HCT116 (cell line): ENCODE results near the gene LRRN4CL. TPM values are rescaled to one million over a fixed set of nuclear protein-coding genes. Genes with fewer than 3 reads are reported as not detected.

Experiments
- ATAC-seq: fragments of 200-7000 bp; cut with Tn5 transposase; 2 replicates; pipeline ENCODE4 v1.9.1; 2020; ENCODE audit warnings: mild to moderate bottlenecking, moderate library complexity
- BruUV-seq: library from RNA; stranded (reverse); fragments of 400-500 nt; replicated peaks from 2 replicates; lab custom pipeline; 2021; lab: Mats Ljungman, UMichigan
- CTCF ChIA-PET: fragments of 300-600 bp; sonication (Branson Sonifier 250); formaldehyde crosslinking; loops from one replicate; lab custom pipeline; 2021; ENCODE audit warnings: antibody characterized with exemption; lab: Charles Lee
- POLR2A ChIA-PET: fragments of 300-600, 350-600 bp; sonication (Branson Sonifier 250); formaldehyde crosslinking; loops from one replicate; lab custom pipeline; 2021; ENCODE audit warnings: antibody characterized with exemption; lab: Charles Lee
- RAD21 ChIA-PET, 2 experiments: fragments of 300-600 bp; sonication (Branson Sonifier 250); formaldehyde crosslinking; loops; one replicate each; lab custom pipeline; 2023; ENCODE audit warnings: low total read pairs in 2 of 2; ENCODE audit not compliant: uncharacterized antibody in 2 of 2, unreplicated experiment in 2 of 2, low non-redundant PET in 1 of 2; lab: Charles Lee
- DNase-seq: peaks from one replicate; pipeline ENCODE4 v3.0.0-alpha.2; 2010; ENCODE audit warnings: low read depth, low spot score
- H2AFZ ChIP-seq: fragments of 200-600 bp; shearing (Covaris generic), sonication (generic); 2 replicates; pipeline ENCODE4 v1.6.1; 2017; ENCODE audit warnings: low read depth, mixed run types, mixed read lengths, antibody characterized with exemption, low read length; ENCODE audit not compliant: poor library complexity, severe bottlenecking
- H3K27ac ChIP-seq: 2 replicates; pipeline ENCODE4 v1.5.1; 2012; ENCODE audit warnings: low read depth, low read length
- H3K27me3 ChIP-seq: fragments of 200-600 bp; sonication (generic); 2 replicates; pipeline ENCODE4 v1.6.1; 2016; ENCODE audit warnings: mixed run types, low read length, mixed read lengths; ENCODE audit not compliant: insufficient read depth
- H3K36me3 ChIP-seq, 2 experiments: fragments of 200-500 bp in 1 of 2; fragments of 200-600 bp in 1 of 2; sonication (Bioruptor generic) in 1 of 2; sonication (generic) in 1 of 2; 2 replicates each; pipeline versions ENCODE4 v1.5.1 to v1.6.1; 2014 to 2016; ENCODE audit warnings: low read length in 2 of 2, inconsistent platforms in 1 of 2, mixed read lengths in 1 of 2, mixed run types in 1 of 2; ENCODE audit not compliant: insufficient read depth in 2 of 2, control insufficient read depth in 1 of 2
- H3K4me1 ChIP-seq, 2 experiments: fragments of 200-600 bp in 1 of 2; sonication (generic) in 1 of 2; 2 replicates each; pipeline versions ENCODE4 v1.5.1 to v1.6.1; 2012 to 2017; ENCODE audit warnings: low read length in 2 of 2, inconsistent platforms in 1 of 2, mild to moderate bottlenecking in 1 of 2, mixed read lengths in 1 of 2, mixed run types in 1 of 2, moderate library complexity in 1 of 2; ENCODE audit not compliant: insufficient read depth in 2 of 2, control insufficient read depth in 1 of 2
- H3K4me2 ChIP-seq: fragments of 200-600 bp; sonication (generic); 2 replicates; pipeline ENCODE4 v1.6.1; 2017; ENCODE audit warnings: mixed run types, low read length, mixed read lengths
- H3K4me3 ChIP-seq, 2 experiments: fragments of 200-600 bp in 1 of 2; sonication (generic) in 1 of 2; replicated peaks in 1 of 2; 2 replicates each; pipeline ENCODE4 v1.5.1; 2011 to 2016; ENCODE audit warnings: low read length in 2 of 2, control low read depth in 1 of 2, low read depth in 1 of 2, mild to moderate bottlenecking in 1 of 2, mixed read lengths in 1 of 2, mixed run types in 1 of 2
- H3K79me2 ChIP-seq: fragments of 200-600 bp; sonication (generic); 2 replicates; pipeline ENCODE4 v1.6.1; 2017; ENCODE audit warnings: mild to moderate bottlenecking, mixed run types, low read length, moderate library complexity, mixed read lengths; ENCODE audit not compliant: insufficient read depth
- H3K9ac ChIP-seq: fragments of 200-600 bp; sonication (generic); 2 replicates; pipeline ENCODE4 v1.6.1; 2016; ENCODE audit warnings: low read length, mixed read lengths
- H3K9me2 ChIP-seq: fragments of 200-600 bp; sonication (generic), shearing (Covaris generic); 2 replicates; pipeline ENCODE4 v1.6.1; 2017; ENCODE audit warnings: mixed run types, mild to moderate bottlenecking, moderate library complexity; ENCODE audit not compliant: insufficient read depth
- H3K9me3 ChIP-seq, 2 experiments: fragments of 200-500 bp in 1 of 2; fragments of 200-600 bp in 1 of 2; sonication (Bioruptor generic) in 1 of 2; sonication (generic) in 1 of 2; 2 replicates each; pipeline ENCODE4 v1.6.1; 2014 to 2017; ENCODE audit warnings: low read length in 2 of 2, mixed read lengths in 2 of 2, inconsistent platforms in 1 of 2, low read depth in 1 of 2, mild to moderate bottlenecking in 1 of 2, mixed run types in 1 of 2, moderate library complexity in 1 of 2; ENCODE audit not compliant: control insufficient read depth in 1 of 2, insufficient read depth in 1 of 2
- H4K20me1 ChIP-seq: fragments of 200-600 bp; sonication (generic), shearing (Covaris generic); 2 replicates; pipeline ENCODE4 v1.6.1; 2017; ENCODE audit warnings: mixed run types, mild to moderate bottlenecking, moderate library complexity; ENCODE audit not compliant: insufficient read depth
- CEBPB ChIP-seq: IDR thresholded peaks from 2 replicates; pipeline ENCODE4 v1.6.1; 2012; ENCODE audit warnings: low read depth
- EZH2 ChIP-seq: fragments of 200-600 bp; sonication (generic); IDR thresholded peaks from 2 replicates; pipeline ENCODE4 v1.6.1; 2017; ENCODE audit warnings: antibody characterized with exemption, mixed run types
- EZH2phosphoT487 ChIP-seq: fragments of 200-600 bp; IDR thresholded peaks from 2 replicates; pipeline ENCODE4 v1.6.1; 2018; ENCODE audit warnings: antibody characterized with exemption, borderline replicate concordance
- JUND ChIP-seq: IDR thresholded peaks from 2 replicates; pipeline ENCODE4 v1.6.1; 2012
- POLR2A ChIP-seq: IDR thresholded peaks from 2 replicates; pipeline ENCODE4 v1.7.0; 2011; ENCODE audit warnings: borderline replicate concordance; ENCODE audit not compliant: insufficient read depth, insufficient read length; ENCODE audit errors: extremely low read depth
- POLR2AphosphoS5 ChIP-seq: IDR thresholded peaks from 2 replicates; pipeline ENCODE4 v1.6.1; 2011; ENCODE audit warnings: mild to moderate bottlenecking, low read depth, low read length, moderate library complexity
- REST ChIP-seq: IDR thresholded peaks from 2 replicates; pipeline ENCODE4 v1.6.1; 2012; ENCODE audit warnings: low read depth
- SIN3A ChIP-seq: IDR thresholded peaks from 2 replicates; pipeline ENCODE4 v1.6.1; 2012; ENCODE audit warnings: low read depth
- SP1 ChIP-seq: IDR thresholded peaks from 2 replicates; pipeline ENCODE4 v1.6.1; 2012; ENCODE audit warnings: low read depth
- TCF7L2 ChIP-seq: IDR thresholded peaks from 2 replicates; pipeline ENCODE4 v1.7.0; 2011; ENCODE audit warnings: borderline replicate concordance, inconsistent platforms; ENCODE audit not compliant: insufficient read depth, insufficient read length; ENCODE audit errors: extremely low read depth
- YY1 ChIP-seq: IDR thresholded peaks from 2 replicates; pipeline ENCODE4 v1.6.1; 2011; ENCODE audit warnings: low read length, low read depth, moderate library complexity, mild to moderate bottlenecking; ENCODE audit not compliant: insufficient replicate concordance; ENCODE audit errors: extremely low read depth
- ZFX ChIP-seq: fragments of 450-650 bp; IDR thresholded peaks from 2 replicates; pipeline ENCODE4 v1.6.1; 2017
- intact Hi-C: fragments of 100-400 bp; cut with micrococcal nuclease; formaldehyde crosslinking; loops from 2 replicates; pipeline ENCODE4 v1.10.0; 2022
- total RNA-seq: library from RNA; stranded (reverse); gene quantifications from one replicate; pipeline ENCODE4 v1.2.1, GENCODE V29; 2021; ENCODE audit not compliant: unreplicated experiment
- TF ChIP-seq, protein P1 (sequence below), 3 experiments: fragments of 200-600 bp in 1 of 3; sonication (generic) in 1 of 3; IDR thresholded peaks in 2 of 3; conservative IDR thresholded peaks in 1 of 3; 2 replicates each; pipeline ENCODE4 v1.5.1; 2012 to 2017; ENCODE audit warnings: low read depth in 2 of 3, low read length in 2 of 3, antibody characterized with exemption in 1 of 3, borderline replicate concordance in 1 of 3, control low read depth in 1 of 3, mild to moderate bottlenecking in 1 of 3, mixed read lengths in 1 of 3, mixed run types in 1 of 3, moderate library complexity in 1 of 3; ENCODE audit not compliant: insufficient read depth in 1 of 3
- TF ChIP-seq, protein P2 (sequence below): IDR thresholded peaks from 2 replicates; pipeline ENCODE4 v1.6.1; 2012

The LRRN4CL gene
- total RNA-seq, 1 experiment from 2014 or later = 0.71 TPM

GRCh38 chr11:62682518-62682917 is 6.8 kb downstream of the LRRN4CL start:
- no peak for DNase-seq
- no peak for ATAC-seq
- Histone ChIP-seq H2AFZ (no peak overlapping the region), H3K4me3 (no peak overlapping the region), H3K27ac (no peak overlapping the region), H3K79me2 (peaks cover 15% of the 10 kb centered on the region), H3K9me2 (no peaks in the 10 kb centered on the region), H3K36me3 (0 out of 4 replicates have a peak, but pooled peaks cover 0 to 3% of the 10 kb centered on the region in 2 experiments), H4K20me1 (no peaks in the 10 kb centered on the region), H3K9me3 (no peaks in the 10 kb centered on the region), H3K27me3 (no peaks in the 10 kb centered on the region), H3K9ac (no peak overlapping the region)
- no TSS peak for BruUV-seq
- no peak for TF ChIP-seq JUND
- TF ChIP-seq, protein P1, sequence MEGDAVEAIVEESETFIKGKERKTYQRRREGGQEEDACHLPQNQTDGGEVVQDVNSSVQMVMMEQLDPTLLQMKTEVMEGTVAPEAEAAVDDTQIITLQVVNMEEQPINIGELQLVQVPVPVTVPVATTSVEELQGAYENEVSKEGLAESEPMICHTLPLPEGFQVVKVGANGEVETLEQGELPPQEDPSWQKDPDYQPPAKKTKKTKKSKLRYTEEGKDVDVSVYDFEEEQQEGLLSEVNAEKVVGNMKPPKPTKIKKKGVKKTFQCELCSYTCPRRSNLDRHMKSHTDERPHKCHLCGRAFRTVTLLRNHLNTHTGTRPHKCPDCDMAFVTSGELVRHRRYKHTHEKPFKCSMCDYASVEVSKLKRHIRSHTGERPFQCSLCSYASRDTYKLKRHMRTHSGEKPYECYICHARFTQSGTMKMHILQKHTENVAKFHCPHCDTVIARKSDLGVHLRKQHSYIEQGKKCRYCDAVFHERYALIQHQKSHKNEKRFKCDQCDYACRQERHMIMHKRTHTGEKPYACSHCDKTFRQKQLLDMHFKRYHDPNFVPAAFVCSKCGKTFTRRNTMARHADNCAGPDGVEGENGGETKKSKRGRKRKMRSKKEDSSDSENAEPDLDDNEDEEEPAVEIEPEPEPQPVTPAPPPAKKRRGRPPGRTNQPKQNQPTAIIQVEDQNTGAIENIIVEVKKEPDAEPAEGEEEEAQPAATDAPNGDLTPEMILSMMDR (IDR thresholded peaks at IDR 0.05 in 2 of 3, conservative IDR thresholded peaks at IDR 0.05 in 1 of 3; ENCODE audit: borderline replicate concordance in 1 of 3, insufficient read depth in 1 of 3, low read depth in 2 of 3, low read length in 2 of 3) = no peak
- no peak for TF ChIP-seq YY1
- no peak for TF ChIP-seq ZFX
- no peak for TF ChIP-seq TCF7L2
- TF ChIP-seq POLR2AphosphoS5 = no peak
- no peak for TF ChIP-seq SP1
- no peak for TF ChIP-seq EZH2
- TF ChIP-seq REST = no peak
- no peak for TF ChIP-seq SIN3A
- TF ChIP-seq, protein P2, sequence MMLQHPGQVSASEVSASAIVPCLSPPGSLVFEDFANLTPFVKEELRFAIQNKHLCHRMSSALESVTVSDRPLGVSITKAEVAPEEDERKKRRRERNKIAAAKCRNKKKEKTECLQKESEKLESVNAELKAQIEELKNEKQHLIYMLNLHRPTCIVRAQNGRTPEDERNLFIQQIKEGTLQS = no peak
- TF ChIP-seq EZH2phosphoT487 = no peak
- TF ChIP-seq POLR2A = no peak
- no peak for TF ChIP-seq CEBPB
- TF ChIP-seq, all 23 proteins: peak for 0
- Histone ChIP-seq H3K4me2 (no peak overlapping the region), H3K4me1 (peaks cover 21 to 35% of the 10 kb centered on the region in 2 experiments)
- POLR2A ChIA-PET = interaction anchor here (0.6 to 1.3 kb wide), 3 partner anchors 11 to 90 kb away, joined by 3 to 10 read pairs (median 3); partner anchors contain the start of genes C11orf98, CSKMT and UQCC3
- intact Hi-C loops = no loop called here
- RAD21 ChIA-PET = no interaction called here
- CTCF ChIA-PET = no interaction called here
